Smooth muscle cell (in vitro differentiated cells): ENCODE measurements around the gene EEFSEC. TPM values are rescaled to one million over a fixed set of nuclear protein-coding genes. Genes with fewer than 3 reads are reported as not detected.

Experiments used
- DNase-seq: peaks from one replicate; lab custom pipeline; 2025; ENCODE audit not compliant: unreplicated experiment; lab: John Stamatoyannopoulos, UW
- H2AFZ ChIP-seq: fragments of 200-600 bp; sonication (generic); 2 replicates; pipeline ENCODE4 v1.6.0; 2016; ENCODE audit warnings: antibody characterized with exemption, low read depth, mild to moderate bottlenecking
- H3F3A ChIP-seq: fragments of 200-600 bp; sonication (generic); 2 replicates; pipeline ENCODE4 v1.6.0; 2017; ENCODE audit warnings: antibody characterized with exemption, low read depth
- H3K27ac ChIP-seq: fragments of 200-600 bp; sonication (generic); 2 replicates; pipeline ENCODE4 v1.5.1; 2016; ENCODE audit warnings: low read depth, mild to moderate bottlenecking
- H3K27me3 ChIP-seq: fragments of 200-600 bp; sonication (generic); 2 replicates; pipeline ENCODE4 v1.6.1; 2016; ENCODE audit warnings: low read depth, mild to moderate bottlenecking
- H3K36me3 ChIP-seq: fragments of 200-600 bp; sonication (generic); 2 replicates; pipeline ENCODE4 v1.5.1; 2016; ENCODE audit warnings: low read depth
- H3K4me1 ChIP-seq: fragments of 200-600 bp; sonication (generic); 2 replicates; pipeline ENCODE4 v1.5.1; 2016; ENCODE audit warnings: low read depth
- H3K4me2 ChIP-seq: fragments of 200-600 bp; sonication (generic); 2 replicates; pipeline ENCODE4 v1.6.0; 2016; ENCODE audit warnings: mild to moderate bottlenecking
- H3K4me3 ChIP-seq: fragments of 200-600 bp; sonication (generic); 2 replicates; pipeline ENCODE4 v1.5.1; 2016; ENCODE audit warnings: mild to moderate bottlenecking
- H3K79me2 ChIP-seq: fragments of 200-600 bp; sonication (generic); 2 replicates; pipeline ENCODE4 v1.6.0; 2016; ENCODE audit warnings: low read depth, mild to moderate bottlenecking
- H3K9ac ChIP-seq: fragments of 200-600 bp; sonication (generic); 2 replicates; pipeline ENCODE4 v1.6.0; 2016; ENCODE audit warnings: low read depth
- H3K9me3 ChIP-seq: fragments of 200-600 bp; sonication (generic); replicated peaks from 2 replicates; pipeline ENCODE4 v1.5.1; 2016; ENCODE audit warnings: low read depth
- H4K20me1 ChIP-seq: fragments of 200-600 bp; sonication (generic); 2 replicates; pipeline ENCODE4 v1.6.0; 2016; ENCODE audit warnings: low read depth
- WGBS: methylation state at CpG from one replicate; pipeline ENCODE4 v1.1.7; 2016; ENCODE audit warnings: low lambda C conversion rate; 5-methylcytosine and 5-hydroxymethylcytosine counted together
- polyA plus RNA-seq: library from polyadenylated mRNA; unstranded; fragments of >200 nt; fragmentation: Nextera tagmentation; extraction: Ambion mirVana; gene quantifications from 2 replicates; pipeline ENCODE4 v1.2.1, GENCODE V29; 2016
- total RNA-seq: library from RNA; depleted of rRNA; stranded (reverse); fragments of >200 nt; gene quantifications from 2 replicates; pipeline ENCODE4 v1.2.3, GENCODE V29; 2014
- TF ChIP-seq, protein P1 (sequence below): fragments of 200-600 bp; sonication (generic); IDR thresholded peaks from 2 replicates; pipeline ENCODE4 v1.5.1; 2017; ENCODE audit warnings: borderline replicate concordance, mild to moderate bottlenecking, antibody characterized with exemption; ENCODE audit not compliant: insufficient read depth, poor library complexity, severe bottlenecking

EEFSEC gene
- total and polyA plus RNA-seq, 2 experiments from 2014 or later, result 12.4 to 17.1 TPM

DNA sequence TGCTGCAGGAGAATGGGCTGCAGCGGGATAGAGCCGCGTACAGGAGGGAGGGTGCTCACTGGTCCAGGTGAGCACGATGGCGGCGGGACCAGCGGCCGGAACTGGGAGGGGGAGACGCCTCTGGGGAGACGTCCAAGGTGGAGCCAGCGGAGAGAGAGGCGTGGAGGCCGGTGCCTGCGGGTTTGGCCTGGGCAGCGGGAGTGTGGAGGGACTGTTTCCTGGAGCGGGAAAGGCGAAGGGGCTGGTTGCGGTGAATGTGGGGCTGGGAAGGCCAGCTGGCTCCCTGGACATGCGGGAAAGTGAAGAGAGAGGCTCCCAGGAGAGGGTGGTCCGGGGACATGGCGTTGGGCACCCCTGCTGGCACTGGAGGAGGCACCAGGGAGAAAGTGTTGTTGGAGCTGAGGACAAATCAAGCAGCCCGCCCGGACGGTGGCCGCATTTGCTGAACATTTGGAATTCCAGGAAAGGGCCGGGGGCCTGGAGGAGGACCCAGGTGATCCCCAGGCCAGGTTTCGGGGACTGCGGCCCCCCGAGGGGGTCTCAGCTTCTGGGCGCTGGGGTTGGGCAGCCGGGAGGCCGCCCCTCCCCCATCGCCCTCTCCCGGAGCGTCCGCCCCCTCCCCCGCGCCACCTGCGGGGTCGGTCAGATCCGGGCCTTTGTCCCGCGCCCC is 279.2 kb downstream of the EEFSEC start:
- Histone ChIP-seq H3K9ac (no peak overlapping the region), H3K79me2 (no peaks in the 10 kb centered on the region), H3K27me3 (peaks cover 38% of the 10 kb centered on the region), H3K4me2 (peak overlapping the region; percentile 90), H3K4me1 (peaks cover 4% of the 10 kb centered on the region), H3K36me3 (no peaks in the 10 kb centered on the region), H3K9me3 (no peaks in the 10 kb centered on the region), H3K4me3 (peak overlapping the region; percentile 47), H3K27ac (no peak overlapping the region), H4K20me1 (no peaks in the 10 kb centered on the region), H3F3A (peaks cover 4% of the 10 kb centered on the region), H2AFZ (no peak overlapping the region)
- TF ChIP-seq, protein P1, sequence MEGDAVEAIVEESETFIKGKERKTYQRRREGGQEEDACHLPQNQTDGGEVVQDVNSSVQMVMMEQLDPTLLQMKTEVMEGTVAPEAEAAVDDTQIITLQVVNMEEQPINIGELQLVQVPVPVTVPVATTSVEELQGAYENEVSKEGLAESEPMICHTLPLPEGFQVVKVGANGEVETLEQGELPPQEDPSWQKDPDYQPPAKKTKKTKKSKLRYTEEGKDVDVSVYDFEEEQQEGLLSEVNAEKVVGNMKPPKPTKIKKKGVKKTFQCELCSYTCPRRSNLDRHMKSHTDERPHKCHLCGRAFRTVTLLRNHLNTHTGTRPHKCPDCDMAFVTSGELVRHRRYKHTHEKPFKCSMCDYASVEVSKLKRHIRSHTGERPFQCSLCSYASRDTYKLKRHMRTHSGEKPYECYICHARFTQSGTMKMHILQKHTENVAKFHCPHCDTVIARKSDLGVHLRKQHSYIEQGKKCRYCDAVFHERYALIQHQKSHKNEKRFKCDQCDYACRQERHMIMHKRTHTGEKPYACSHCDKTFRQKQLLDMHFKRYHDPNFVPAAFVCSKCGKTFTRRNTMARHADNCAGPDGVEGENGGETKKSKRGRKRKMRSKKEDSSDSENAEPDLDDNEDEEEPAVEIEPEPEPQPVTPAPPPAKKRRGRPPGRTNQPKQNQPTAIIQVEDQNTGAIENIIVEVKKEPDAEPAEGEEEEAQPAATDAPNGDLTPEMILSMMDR, result no peak
- no peak for DNase-seq
- WGBS, result 12% methylated on average over 29 of the region's 43 CpGs

DNA sequence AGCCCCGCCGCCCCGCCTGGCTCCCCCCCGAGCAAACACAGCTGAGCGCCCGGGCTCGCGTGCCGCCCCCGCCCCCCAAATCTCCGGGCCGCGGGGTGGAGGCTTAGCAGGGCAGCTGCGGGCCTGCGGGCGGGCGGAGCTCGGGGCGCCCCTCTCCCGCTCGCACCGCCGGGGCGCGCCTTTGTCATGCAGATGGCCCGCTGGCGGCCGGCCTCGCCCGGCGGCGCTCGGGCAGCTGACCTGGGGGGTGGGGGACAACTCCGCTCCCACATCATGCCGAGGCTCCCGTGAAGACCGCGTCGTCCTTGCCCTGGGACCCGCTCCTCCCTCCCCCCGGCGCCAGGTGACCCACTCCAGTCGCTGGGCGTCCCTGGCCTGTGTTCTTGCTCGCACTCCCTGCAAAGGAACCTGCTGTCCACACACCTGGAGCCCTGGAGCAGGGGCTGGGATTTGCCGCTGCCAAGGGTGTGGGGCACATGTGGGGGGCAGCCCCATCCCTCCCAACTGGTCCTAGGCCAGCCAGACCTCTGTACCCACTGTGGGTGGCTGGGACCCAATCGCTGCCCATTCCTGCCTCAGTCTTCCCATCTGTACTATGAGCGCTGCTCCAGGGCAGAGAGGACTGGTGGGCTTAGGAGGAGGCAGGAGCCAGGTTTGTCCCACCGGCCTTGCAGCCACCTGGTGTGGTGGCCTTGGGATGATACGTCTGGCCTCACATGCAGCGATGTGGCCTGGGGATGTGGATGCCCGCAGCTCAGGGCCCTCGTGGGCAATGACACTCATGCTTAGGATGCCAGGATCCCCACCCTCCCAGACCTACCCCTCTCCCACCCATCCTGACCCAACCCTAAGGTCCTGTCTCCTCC is 279.9 kb downstream of the EEFSEC start:
- Histone ChIP-seq H3K4me3 (peak overlapping the region; percentile 47), H3K4me1 (peaks cover 4% of the 10 kb centered on the region), H2AFZ (no peak overlapping the region), H3K27ac (no peak overlapping the region), H3K9me3 (no peaks in the 10 kb centered on the region), H4K20me1 (no peaks in the 10 kb centered on the region), H3F3A (peaks cover 4% of the 10 kb centered on the region), H3K36me3 (no peaks in the 10 kb centered on the region), H3K27me3 (peaks cover 38% of the 10 kb centered on the region), H3K4me2 (peak overlapping the region; percentile 90), H3K9ac (no peak overlapping the region), H3K79me2 (no peaks in the 10 kb centered on the region)
- 28% methylated on average over 15 of the region's 53 CpGs for WGBS
- DNase-seq, result no peak
- TF ChIP-seq, protein P1, result no peak

- H3K4me2 ChIP-seq, result no peak overlapping the region
- 47% methylated on average over 2 of the region's 2 CpGs for WGBS
- H3K9ac ChIP-seq, result no peak overlapping the region
- no peak overlapping the region for H3K27ac ChIP-seq
- no peaks in the 10 kb centered on the region for H3K9me3 ChIP-seq
- no peaks in the 10 kb centered on the region for H3K36me3 ChIP-seq
- peaks cover 38% of the 10 kb centered on the region for H3K27me3 ChIP-seq
- H3K79me2 ChIP-seq, result no peaks in the 10 kb centered on the region
- H3F3A ChIP-seq, result peaks cover 4% of the 10 kb centered on the region
- TF ChIP-seq, protein P1, result no peak
- no peak overlapping the region for H3K4me3 ChIP-seq
- H2AFZ ChIP-seq, result no peak overlapping the region
- H4K20me1 ChIP-seq, result no peaks in the 10 kb centered on the region
- no peak for DNase-seq
- H3K4me1 ChIP-seq, result peaks cover 4% of the 10 kb centered on the region
These were observed 280.5 kb downstream of the EEFSEC start for GRCh38 chr3:128433837-128434165.

DNA sequence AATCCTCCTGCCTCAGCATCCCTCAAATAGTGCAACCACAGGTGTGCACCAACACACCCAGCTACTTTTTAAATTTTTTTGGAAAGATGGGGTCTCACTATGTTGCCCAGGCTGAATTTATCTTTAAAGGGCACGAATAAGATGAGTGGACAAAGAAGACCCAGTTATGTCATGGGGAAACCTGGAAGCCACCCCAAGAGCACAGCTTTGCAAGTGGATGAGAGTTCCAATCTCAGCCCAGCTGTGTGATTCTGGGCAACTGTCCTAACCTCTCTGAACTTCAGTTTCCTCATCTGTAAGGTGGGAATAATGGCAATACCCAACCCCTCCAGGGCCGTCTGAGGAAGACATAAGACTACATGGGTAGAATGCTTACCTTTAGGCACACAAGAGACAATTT is 281.2 kb downstream of the EEFSEC start:
- H3K4me3 ChIP-seq, result no peak overlapping the region
- WGBS, result 86% methylated on average over 2 of the region's 2 CpGs
- H3K79me2 ChIP-seq, result no peaks in the 10 kb centered on the region
- peaks cover 38% of the 10 kb centered on the region for H3K27me3 ChIP-seq
- H3F3A ChIP-seq, result peaks cover 4% of the 10 kb centered on the region
- peaks cover 4% of the 10 kb centered on the region for H3K4me1 ChIP-seq
- H3K27ac ChIP-seq, result peak overlapping the region; percentile 42
- TF ChIP-seq, protein P1, result no peak
- no peak for DNase-seq
- no peak overlapping the region for H2AFZ ChIP-seq
- H3K36me3 ChIP-seq, result no peaks in the 10 kb centered on the region
- H3K9me3 ChIP-seq, result no peaks in the 10 kb centered on the region
- H3K4me2 ChIP-seq, result no peak overlapping the region
- H3K9ac ChIP-seq, result no peak overlapping the region
- H4K20me1 ChIP-seq, result no peaks in the 10 kb centered on the region
